H7 (cell line): Measurements from ENCODE around the gene CFAP107. TPM values are rescaled to one million over a fixed set of nuclear protein-coding genes. Genes with fewer than 3 reads are reported as not detected.
A peak's percentile ranks its signal among the peaks of the same experiment; 100 is the strongest.
"Not testable (repeated sequence)": the region's sequence is repeated elsewhere in the genome, so short reads cannot be mapped to it uniquely, and the experiment has no call there.

ENCODE experiments used
- DNase-seq: peaks from one replicate; pipeline ENCODE4 v3.0.0; 2012
- H3K27me3 ChIP-seq: 2 replicates; pipeline ENCODE4 v1.6.0; 2011; ENCODE audit warnings: mild to moderate bottlenecking, low read length; ENCODE audit not compliant: control insufficient read depth, insufficient read depth
- H3K36me3 ChIP-seq: replicated peaks from 2 replicates; pipeline ENCODE4 v1.5.1; 2011; ENCODE audit warnings: low read length; ENCODE audit not compliant: control insufficient read depth, insufficient read depth
- H3K4me3 ChIP-seq: 2 replicates; pipeline ENCODE4 v1.5.1; 2011; ENCODE audit warnings: low read depth, mild to moderate bottlenecking, control low read depth, low read length, moderate library complexity; ENCODE audit not compliant: insufficient read depth
- total RNA-seq: library from RNA; depleted of rRNA; stranded (reverse); fragments of >200 nt; shearing (Covaris generic); gene quantifications from 2 replicates; pipeline ENCODE4 v1.2.3, GENCODE V29; 2014; rRNA removed

Gene CFAP107, protein sequence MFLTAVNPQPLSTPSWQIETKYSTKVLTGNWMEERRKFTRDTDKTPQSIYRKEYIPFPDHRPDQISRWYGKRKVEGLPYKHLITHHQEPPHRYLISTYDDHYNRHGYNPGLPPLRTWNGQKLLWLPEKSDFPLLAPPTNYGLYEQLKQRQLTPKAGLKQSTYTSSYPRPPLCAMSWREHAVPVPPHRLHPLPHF
- total RNA-seq, result not detected in 2 replicates

DNA sequence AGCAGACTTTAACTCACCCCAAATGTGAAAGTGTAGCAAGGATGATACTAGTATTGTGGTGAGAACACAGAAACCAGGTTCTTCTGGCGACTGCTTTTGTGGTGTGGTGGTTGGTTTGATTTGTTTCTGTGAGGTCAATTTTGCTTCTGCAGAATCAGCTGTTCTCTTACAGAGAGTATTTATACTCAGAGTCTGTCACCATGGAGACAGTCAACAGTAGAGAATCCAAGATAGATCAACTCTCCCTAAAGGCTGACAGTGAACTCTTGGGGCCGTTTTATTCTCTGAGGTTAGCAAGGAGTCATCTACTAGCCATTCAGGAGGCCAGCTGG is at the start of gene CFAP107:
Gene CFAP107 (plus strand): TSS at position 209 of the 332 bp plus-strand sequence. CDS start 231 bp downstream, outside the sequence.
- Histone ChIP-seq H3K27me3 (no peaks in the 10 kb centered on the region), H3K36me3 (no peaks in the 10 kb centered on the region), H3K4me3 (no peak within 1 kb of the TSS)
- DNase-seq, result no peak

DNA sequence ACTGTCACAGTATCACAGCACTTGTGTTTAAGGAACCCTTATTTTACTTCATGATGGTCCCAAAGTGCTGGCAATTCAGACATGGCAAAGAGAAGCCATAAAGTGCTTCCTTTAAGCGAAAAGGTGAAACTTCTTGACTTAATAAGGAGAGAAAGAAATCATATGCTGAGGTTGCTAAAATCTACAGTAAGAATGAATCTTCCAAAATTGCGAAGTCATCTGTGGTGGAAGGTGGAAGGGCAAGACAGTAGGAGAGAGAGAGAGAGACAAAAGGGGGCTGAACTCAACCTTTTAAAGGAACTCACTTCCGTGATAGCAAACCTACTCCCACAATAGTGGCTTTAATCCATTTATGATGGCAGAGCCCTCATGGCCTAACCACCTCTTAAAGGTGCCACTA is 49.3 kb upstream of the CFAP107 start:
- no peaks in the 10 kb centered on the region for H3K27me3 ChIP-seq

DNA sequence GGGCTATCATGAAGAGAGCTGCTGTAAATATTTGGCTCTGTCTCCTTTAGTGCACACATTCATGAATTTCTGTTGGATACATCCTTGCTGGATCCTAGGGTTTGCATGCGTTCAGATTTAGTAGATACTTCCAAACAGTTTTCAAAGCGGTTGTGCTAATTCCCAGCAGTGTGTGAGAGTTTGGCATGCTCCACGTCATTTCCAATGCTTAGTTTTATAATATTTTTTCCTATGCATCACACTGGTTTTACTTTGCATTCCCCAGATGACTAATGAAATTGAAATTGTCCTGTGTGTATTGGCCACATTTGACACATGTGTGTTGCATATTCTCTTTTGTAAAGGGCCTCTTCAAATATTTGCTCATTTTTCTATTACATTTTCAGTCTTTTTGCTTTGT is 48.6 kb upstream of the CFAP107 start:
- Histone ChIP-seq H3K27me3 (no peaks in the 10 kb centered on the region), H3K4me3 (no peak overlapping the region), H3K36me3 (no peaks in the 10 kb centered on the region; the same call in 1 of the 2 replicates)
- no peak for DNase-seq

More for the DNA sequence above, 49.3 kb upstream of the CFAP107 start:
- DNase-seq, result no peak
- Histone ChIP-seq H3K36me3 (no peaks in the 10 kb centered on the region), H3K4me3 (no peak overlapping the region)

DNA sequence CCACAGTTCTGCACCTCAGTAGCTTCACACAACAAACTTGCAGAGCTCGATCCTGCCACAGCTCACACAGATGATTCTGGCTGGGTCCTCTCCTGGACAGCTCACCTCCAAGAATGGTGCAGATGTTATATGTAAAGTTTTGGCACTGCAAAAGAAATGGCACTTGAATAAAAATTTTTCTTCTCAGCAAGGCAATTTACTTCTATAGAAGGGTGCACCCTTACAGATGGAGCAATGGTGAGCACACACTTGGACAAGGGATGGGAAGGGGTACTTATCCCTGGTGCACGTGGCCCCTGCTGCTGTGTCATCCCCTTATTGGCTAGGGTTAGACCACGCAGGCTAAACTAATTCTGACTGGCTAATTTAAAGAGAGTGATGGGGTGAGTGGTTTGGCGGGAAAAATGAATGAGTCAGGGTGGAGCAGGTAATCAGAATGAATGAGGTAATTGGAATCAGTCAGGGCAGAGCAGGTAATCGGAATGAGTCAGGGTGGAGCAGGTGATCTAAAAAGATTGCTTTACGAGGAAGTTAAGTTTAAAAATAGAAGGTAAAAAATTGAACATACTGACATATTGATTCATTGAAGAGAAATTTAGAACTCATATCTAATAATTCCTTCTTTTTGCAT is 42.1 kb upstream of the CFAP107 start:
- Histone ChIP-seq H3K27me3 (no peaks in the 10 kb centered on the region), H3K36me3 (peaks cover 2% of the 10 kb centered on the region), H3K4me3 (no peak overlapping the region)
- no peak for DNase-seq

DNA sequence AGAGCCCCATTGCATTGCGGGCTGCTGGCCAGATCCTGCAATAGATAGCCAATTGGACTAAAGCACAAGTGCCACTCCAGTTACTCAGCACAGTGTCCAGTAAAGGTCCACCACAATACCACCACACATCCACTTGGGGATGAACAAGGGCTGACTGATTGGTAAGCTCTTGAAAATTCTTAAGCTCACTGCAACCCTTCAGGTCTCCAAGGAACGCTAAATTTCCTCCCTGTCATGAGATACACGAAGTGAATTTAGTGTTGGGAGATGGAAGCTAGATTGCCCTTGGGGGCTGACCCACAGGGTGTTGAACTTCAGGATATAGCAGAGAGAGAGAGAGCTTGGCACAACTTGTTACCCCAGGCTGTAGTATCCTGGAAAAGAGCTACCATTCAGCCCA is 39.9 kb upstream of the CFAP107 start:
- no peak for DNase-seq
- H3K36me3 ChIP-seq, result peaks cover 2% of the 10 kb centered on the region
- no peak overlapping the region for H3K4me3 ChIP-seq
- H3K27me3 ChIP-seq, result no peaks in the 10 kb centered on the region

DNA sequence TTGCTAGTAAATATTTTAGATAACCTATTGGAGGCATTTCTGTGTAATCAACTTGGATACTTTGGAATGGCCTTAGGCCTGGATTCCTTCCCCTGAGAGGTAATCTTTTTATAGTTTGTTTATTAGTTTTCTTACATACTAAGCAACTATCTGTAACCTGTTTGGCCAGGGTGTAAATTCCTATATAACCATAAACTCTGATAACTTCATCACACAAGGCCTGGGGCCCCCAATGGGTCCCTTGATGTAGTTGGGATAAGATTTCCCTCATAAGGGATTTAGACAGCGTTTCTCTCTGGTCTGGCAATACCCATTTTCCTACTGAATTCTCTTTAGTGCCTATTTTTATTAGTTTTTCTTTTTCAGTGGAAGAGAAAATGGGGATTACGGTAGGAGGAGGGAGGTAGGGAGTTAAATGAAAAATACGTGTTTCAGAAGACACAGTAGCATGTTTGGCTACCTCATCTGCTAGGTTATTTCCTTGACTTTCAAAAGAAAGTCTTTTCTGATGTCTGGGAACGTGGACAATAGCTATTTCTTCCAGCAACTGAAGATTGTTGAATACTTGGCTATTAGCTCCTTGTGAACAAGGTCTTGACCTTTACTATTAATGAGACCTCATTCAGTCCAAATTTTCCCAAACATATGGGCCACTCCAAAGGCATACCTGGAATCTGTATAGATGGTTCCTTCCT is 37.5 kb upstream of the CFAP107 start:
- H3K4me3 ChIP-seq, result no peak overlapping the region
- no peak for DNase-seq
- H3K36me3 ChIP-seq, result no peaks in the 10 kb centered on the region
- H3K27me3 ChIP-seq, result no peaks in the 10 kb centered on the region

DNA sequence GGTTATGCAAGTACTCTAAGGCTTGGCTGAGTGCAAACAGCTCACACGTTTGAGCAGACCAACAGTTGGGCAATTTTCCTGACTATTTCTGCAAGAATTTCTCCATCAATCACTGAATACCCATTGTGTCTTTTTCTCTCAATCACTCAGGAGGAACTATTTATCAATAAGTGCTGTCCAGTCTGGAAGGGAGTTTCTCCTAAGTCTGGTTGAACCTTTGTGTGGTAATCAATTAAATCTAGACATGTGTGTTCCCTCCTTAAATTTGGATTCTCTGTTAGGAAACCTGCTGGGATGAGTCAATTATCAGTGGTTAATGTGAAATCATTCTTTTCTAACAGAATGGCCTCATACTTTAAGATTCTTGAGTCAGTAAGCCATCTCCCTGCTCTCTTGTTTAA is 36.9 kb upstream of the CFAP107 start:
- Histone ChIP-seq H3K36me3 (no peaks in the 10 kb centered on the region), H3K27me3 (no peaks in the 10 kb centered on the region), H3K4me3 (no peak overlapping the region)
- no peak for DNase-seq

DNA sequence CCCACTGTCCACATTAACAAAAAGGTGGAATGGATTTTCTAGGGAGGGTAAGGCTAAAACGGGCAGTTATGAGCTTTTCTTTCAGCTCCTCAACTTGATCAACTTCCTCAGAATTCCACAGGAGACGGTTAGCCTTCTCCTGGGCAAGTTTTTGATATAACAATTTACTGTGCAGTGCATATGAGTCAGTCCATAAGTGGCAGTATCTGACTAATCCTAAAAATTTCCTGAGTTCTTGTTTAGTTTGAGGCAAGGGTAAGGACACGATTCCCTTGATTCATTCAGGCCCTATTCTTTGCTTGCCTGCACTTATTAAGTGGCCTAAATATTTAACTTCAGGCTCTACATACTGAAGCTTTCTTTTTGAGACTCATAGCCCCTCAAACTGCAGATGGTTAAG is 36.3 kb upstream of the CFAP107 start:
- H3K27me3 ChIP-seq, result no peaks in the 10 kb centered on the region
- no peaks in the 10 kb centered on the region for H3K36me3 ChIP-seq
- H3K4me3 ChIP-seq, result no peak overlapping the region
- DNase-seq, result no peak

DNA sequence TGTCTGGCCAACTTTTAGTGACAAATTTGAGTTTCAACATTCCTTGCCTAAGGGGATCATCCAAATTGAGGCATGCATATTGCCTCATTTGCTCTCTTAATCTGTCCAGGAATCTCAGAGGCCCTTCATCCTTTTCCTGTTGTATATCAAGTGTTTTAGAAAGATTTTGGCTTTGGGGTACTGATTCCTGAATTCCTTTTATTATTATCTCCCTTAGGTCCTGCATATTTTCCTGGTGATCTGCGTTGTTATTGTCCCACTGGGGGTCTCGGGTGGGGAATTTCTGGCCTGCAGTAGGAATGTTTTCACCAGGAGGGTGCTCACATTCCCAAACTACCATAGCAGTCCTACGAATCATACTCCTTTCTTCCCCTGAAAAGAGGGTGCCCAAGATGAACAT is 34.5 kb upstream of the CFAP107 start:
- H3K36me3 ChIP-seq, result no peaks in the 10 kb centered on the region
- no peak for DNase-seq
- H3K4me3 ChIP-seq, result no peak overlapping the region
- no peaks in the 10 kb centered on the region for H3K27me3 ChIP-seq

DNA sequence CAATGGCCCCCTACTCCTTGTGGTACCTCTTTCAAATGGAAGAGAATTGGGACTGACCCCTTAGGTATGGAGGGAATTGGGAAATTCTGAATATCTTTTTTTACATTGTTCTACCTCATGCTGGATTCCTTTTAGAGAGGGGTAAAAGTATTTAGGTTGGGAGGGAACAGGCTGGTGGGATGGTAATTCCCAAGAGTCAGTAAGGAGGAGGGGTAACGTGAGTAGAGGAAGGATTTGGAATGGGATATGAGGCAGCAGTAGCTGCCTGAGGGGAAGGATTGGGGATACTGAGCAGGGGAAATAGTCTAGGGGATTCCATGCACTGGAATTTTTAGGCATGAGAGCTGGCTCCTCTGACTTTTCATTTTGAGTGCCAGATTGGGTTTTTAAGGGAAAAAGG is 33.9 kb upstream of the CFAP107 start:
- no peak overlapping the region for H3K4me3 ChIP-seq
- no peak for DNase-seq
- H3K36me3 ChIP-seq, result no peaks in the 10 kb centered on the region
- H3K27me3 ChIP-seq, result no peaks in the 10 kb centered on the region

DNA sequence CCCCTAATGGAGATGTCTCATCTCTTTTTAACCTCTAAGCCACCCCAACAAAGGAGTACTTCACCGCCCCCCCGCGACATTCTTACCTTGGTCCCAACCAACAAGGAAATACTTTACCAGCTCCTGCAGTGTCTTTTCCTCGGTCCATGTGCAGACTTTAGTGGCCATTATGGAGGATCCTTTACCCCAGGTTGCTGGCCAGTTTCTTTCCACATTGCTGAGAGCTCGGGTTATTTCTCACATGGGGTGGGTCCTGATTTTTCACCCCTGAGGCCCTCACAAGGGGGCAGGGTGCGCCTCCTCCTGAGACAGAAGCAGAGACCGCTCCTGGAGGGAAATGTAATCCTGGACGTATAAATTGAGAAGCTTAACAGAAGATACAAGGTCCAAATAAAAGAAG is 33.1 kb upstream of the CFAP107 start:
- Histone ChIP-seq H3K36me3 (no peaks in the 10 kb centered on the region), H3K4me3 (no peak overlapping the region), H3K27me3 (no peaks in the 10 kb centered on the region)
- no peak for DNase-seq

DNA sequence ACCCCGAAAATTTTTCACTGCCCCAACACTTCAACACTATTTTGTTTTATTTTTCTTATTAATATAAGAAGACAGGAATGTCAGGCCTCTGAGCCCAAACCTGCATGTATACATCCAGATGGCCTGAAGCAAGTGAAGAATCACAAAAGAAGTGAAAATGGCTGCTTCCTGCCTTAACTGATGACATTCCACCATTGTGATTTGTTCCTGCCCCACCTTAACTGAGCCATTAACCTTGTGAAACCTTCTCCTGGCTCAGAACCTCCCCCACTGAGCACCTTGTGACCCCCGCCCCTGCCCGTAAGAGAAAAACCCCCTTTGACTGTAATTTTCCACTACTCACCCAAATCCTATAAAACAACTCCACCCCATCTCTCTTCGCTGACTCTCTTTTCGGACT is 32.3 kb upstream of the CFAP107 start:
- not testable (repeated sequence) for DNase-seq, H3K4me3 ChIP-seq, H3K27me3 ChIP-seq, H3K36me3 ChIP-seq

DNA sequence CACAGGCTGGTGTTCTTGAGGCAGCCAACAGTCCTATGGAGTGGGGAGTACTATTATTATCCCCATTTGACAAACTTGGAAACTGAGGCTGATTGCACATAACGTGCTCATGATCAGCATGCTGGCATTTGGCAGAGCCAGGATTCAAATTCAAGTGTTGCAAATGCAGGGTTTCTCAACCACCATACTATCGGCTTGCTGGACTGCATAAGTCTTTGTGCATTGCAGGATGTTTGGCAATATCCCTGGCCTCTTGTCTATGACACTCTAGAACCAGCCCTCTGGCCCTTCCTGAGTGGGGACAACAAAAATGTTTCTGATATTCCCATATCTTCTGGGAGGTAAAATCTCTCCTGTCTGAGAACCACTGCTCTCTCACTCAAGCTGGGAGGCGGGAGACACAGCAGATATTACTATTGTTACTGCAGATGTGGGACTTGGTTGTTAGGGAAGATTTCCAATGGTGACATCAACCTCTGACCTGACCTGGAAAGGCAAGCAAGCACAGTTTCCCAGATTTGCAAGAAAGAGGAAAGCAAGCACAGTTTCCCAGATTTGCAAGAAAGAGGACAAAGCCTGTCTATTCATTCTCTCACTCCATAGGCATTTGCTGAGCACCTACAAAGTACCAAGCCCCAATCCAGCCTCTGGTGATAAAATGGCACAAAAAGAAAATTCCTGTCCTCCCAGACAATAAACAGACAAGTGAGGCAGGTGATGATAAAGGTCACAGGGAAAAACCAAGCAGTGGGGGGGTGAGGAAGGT is 31.1 kb upstream of the CFAP107 start:
- no peaks in the 10 kb centered on the region for H3K36me3 ChIP-seq
- no peak for DNase-seq
- no peak overlapping the region for H3K4me3 ChIP-seq
- no peaks in the 10 kb centered on the region for H3K27me3 ChIP-seq

DNA sequence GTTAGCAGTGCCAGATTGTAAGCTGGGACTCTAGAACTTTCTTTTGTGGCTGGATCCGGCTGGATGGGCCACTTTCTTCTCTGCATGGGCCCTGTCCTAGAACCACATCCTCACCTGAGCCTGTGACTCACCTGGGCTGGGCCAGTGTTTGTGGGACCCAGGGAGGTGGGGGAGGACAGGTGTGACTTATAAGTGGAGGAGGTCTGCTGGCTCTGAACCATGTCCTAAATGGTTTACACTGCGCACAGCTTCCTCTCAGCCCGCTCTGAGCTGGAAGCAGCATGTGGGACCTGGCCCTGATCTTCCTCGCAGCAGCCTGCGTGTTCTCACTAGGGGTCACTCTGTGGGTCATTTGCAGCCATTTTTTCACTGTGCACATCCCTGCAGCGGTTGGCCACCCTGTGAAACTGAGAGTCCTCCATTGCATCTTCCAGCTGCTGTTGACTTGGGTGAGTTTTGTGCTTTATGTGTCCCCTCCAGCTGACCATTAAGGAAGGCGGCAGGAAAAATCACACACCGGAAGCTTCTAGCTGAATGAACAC is 30.0 kb upstream of the CFAP107 start, which contains the start of gene AADACL3:
Gene AADACL3 (plus strand): TSS at position 215 of the 542 bp plus-strand sequence. CDS start 67 bp downstream, at position 282.
- no peaks in the 10 kb centered on the region for H3K36me3 ChIP-seq
- H3K4me3 ChIP-seq, result peak within 1 kb of the TSS; percentile 8; the same call in 1 of the 2 replicates
- H3K27me3 ChIP-seq, result no peaks in the 10 kb centered on the region
- no peak for DNase-seq
